Stimulated activated CD4-positive, alpha-beta T cell treated with anti-CD3 and anti-CD28 coated beads, Interleukin-12 subunit alpha, Interleukin-12 subunit beta, amount 100 ng/mL, for 48 hours (primary cell): ENCODE measurements around the gene FCGR1A.
"Not testable (repeated sequence)": the region's sequence is repeated elsewhere in the genome, so short reads cannot be mapped to it uniquely, and the experiment has no call there.

Experiments
- DNase-seq, 3 donors: peaks; one replicate each; pipeline ENCODE4 v3.0.0-alpha.2; 2020; ENCODE audit warnings: low read depth in 2 of 3, low spot score in 1 of 3

FCGR1A gene

DNA sequence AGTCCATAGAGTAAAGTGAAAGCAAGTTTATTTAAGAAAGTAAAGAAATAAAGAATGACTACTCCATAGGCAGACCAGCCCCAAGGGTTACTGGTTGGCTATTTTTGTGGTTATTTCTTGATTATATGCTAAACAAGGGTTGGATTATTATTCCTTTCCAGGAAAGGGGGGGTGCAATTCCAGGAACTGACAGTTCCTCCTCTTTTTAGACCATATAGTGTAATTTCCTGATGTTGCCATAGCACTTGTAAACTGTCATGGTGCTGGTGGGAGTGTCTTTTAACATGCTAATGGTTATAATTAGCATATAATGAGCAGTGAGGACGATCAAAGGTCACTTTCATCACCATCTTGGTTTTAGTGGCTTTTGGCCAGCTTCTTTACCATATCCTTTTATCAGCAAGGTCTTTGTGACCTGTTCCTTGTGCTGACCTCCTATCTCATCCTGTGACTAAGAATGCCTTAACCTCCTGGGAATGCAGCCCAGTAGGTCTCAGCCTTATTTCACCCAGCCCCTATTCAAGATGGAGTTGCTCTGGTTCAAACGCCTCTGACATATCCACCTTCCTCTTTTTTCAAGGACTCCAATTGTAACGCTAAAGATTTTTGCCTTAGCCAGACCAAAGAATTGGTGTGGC, 6.9 kb upstream of the FCGR1A start:
- not testable (repeated sequence) for DNase-seq

DNA sequence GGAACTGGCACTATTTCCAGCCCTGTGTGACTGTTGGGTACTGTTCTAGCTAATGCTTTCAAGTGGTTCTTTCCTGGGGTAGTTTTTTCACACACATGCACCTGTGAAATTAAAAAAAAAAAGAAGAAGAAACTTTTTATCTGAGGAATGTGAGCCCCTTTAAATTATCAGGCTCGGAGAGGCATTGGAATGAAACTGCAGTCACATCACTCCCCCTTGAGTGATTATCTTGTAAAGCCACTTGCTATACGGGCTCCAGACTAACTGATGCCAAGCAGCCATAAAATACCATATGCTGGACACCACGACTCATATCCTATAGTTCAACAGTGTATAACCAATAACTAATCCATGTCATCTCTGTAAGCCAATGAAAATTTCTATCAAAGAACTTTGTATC, 5.4 kb upstream of the FCGR1A start:
- DNase-seq = not testable (repeated sequence)

DNA sequence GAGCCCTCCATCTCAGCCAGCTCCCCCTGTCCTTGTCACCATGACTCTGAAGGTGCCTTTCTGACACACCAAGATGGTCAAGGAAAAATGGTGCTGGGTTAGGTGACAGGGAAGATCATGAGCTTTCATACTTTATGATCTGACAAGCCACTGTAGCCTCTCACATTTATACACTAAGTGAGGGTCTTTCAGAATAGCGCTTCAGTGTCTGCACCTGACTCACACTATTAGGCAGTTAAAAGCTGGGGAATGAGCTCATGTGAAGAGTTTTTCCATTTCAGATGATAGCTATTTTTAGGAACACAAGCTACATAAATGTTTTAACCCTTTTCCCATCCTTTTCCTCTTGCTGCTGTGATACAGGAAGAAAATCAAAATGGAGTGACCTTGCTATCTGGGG, 4.2 kb upstream of the FCGR1A start:
- DNase-seq = not testable (repeated sequence)

DNA sequence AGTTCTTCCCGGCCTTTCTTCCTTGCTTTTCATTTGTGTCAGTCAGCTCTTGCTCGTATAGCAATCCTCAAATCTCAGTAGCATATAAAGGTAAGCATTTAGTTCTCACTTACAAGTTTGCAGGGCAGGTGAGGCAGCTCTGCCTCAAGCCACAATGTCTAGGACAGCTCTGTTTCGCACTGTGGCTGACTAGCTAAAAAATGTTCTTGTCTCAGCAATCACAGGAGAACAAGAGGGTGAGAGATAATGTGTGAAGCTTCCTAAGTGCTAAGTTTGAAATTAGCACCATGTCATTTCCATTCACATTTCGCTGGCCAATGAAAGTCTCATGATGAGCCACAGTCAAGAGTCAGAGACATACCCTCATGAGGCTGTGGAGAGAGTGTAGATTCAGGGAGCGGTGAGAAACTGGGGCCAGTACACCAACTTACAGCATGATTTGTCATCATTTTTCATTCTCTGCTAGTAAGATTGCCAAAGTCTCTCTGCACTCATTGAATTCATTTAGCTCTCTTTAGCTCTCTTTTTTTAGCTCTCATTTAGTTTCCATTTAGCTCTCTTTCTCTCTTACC, 995 bp upstream of the FCGR1A start:
- peak in 1 of 3 donors; percentile 16 for DNase-seq

DNA sequence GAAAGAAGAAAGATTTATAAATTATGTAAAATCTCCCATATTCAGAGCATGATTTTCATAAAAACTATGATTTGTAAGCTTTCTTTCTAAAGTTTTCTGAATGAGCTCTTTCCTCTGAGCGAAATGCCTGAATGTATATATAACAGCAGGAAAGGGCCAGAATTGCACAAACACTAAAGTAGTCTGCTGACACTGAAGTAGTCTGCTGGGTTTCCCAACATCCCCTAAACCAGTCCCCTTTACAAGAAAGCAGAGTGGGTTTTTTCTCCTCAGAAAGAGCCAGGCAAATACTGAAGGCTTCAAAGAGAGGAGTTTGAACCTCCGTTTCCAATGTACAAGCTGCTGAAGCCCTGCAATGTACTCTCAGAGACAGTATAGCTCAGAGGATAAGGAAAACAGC, 795 bp downstream of the FCGR1A start:
- not testable (repeated sequence) for DNase-seq

DNA sequence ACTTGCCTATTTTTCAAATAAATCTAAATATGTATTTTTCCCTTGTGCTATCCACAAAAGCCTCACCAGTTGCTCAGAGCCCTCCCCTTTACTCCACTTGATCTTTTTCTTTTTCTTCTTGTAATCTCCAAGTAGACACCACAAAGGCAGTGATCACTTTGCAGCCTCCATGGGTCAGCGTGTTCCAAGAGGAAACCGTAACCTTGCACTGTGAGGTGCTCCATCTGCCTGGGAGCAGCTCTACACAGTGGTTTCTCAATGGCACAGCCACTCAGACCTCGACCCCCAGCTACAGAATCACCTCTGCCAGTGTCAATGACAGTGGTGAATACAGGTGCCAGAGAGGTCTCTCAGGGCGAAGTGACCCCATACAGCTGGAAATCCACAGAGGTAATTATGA, 1.4 kb downstream of the FCGR1A start:
- DNase-seq = not testable (repeated sequence)

DNA sequence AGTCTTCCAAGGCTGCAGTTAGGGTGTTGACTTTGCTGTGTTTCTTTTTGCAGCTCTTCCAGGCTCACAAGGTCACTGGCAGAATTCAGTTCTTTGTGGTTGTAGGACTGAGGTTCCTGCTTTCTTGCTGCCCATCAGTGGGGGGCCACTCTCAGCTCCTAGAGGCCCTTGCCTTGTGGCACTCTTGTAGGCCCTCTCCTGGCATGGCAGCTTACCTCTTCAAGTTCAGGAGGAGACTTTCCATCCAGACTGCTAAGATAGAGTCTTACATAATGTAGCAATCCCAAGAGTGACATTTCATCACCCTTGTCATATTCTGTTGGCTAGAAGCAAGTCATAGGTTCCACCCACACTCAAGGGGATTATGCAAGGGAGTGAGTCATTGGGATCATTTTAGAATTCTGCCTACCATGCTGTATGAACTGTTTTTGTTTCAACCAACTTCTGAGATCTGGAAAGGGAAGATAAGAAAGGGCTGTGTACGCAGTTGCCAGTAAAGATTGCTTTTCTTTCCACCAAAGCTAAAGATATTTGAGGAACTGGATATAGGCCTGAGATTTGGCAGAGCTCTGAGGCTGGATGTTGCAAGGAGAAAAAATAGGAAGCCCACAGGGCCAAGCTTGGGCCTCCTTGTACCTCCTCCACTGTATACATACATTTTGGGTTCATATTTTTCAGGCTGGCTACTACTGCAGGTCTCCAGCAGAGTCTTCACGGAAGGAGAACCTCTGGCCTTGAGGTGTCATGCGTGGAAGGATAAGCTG, 5.4 kb downstream of the FCGR1A start:
- not testable (repeated sequence) for DNase-seq

DNA sequence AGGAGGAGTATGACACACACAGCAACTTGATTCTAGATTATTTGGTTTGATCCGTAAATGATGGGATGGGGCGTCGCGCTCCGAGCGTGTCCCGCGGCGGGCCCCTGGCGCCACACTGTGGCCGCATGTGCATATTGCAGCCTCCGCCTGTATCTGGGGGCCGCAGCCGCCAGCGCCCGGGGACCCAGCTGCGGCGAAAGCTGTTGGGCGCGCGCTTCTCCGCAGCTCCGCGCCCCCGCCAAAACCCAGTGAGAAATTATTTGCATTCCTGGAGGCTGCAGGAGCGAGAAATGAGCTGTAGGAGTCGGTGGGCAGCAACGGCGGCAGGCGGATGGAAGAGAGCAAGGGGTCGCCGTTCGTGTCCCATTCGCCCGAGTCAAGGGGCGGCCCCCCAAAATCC, 10.0 kb downstream of the FCGR1A start:
- DNase-seq = peak in 2 of 3 donors; percentile 31 to 43

DNA sequence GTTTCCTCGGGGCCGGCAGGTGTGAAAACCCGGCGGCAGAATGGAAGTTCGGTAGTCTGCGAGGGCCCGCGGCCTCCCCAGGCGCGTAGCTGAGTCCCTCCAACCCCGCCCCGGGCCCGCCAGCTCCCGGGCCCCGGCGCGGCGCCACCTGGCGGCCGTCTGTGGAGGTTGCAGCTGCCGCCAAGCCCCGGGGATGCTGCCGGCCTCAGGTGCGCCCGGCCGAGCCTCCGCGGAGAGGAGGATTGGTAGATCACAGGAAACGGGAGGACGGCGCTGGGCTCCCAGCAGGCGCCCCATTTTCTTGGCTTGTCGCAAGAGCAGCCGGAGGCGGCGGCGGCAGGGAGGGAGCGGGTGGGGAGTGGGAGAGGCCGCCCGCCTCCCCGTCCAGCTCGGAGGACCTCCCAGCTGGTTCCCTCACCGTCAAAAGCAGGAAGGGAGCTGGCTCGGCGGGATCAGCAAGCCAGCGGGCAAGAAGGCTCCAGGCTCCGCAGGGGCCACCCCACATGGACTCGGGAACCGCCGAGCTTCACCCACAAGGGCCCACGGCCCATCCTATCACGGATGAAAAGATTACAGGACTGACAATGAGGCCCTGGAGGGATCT, 10.5 kb downstream of the FCGR1A start:
- DNase-seq = peak; percentile 67 to 73 (median 70)

DNA sequence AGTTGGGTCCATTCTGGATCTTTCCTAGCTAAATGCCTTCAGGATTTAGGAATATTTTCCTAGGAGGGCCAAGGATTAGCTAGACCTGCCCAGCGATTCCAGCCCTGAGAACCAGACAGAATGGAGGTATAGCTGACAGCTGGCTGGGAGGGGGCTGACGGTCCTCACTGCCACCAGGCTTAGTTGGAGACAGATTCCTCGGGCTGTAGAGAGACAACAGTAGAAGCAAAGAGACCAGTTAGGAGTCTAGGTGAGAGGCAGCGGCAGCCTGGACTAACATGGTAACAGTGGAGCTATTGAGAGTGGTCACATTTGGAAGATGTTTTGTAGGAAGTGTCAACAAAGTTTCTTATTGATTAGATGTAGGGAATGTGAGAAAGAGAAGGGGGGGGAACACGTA, 11.4 kb downstream of the FCGR1A start:
- DNase-seq = not testable (repeated sequence)

DNA sequence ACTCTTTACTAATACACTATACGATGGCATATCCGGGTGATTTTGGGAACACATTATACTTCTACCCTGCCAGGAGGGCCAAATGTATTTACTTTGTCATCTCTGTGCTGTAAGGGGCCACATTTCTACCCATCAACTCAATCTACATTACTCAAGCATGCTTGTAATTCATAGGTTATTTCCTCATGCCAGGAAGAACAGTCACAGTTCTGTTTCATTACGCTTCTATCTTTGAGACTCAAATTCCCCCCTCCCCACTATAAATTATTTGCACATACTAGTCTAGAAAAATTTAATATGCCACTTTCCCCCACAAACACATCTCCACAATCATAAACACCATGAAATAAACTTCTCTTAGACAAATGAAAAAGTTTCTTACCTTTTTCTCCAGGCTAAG, 19.1 kb downstream of the FCGR1A start:
- not testable (repeated sequence) for DNase-seq

DNA sequence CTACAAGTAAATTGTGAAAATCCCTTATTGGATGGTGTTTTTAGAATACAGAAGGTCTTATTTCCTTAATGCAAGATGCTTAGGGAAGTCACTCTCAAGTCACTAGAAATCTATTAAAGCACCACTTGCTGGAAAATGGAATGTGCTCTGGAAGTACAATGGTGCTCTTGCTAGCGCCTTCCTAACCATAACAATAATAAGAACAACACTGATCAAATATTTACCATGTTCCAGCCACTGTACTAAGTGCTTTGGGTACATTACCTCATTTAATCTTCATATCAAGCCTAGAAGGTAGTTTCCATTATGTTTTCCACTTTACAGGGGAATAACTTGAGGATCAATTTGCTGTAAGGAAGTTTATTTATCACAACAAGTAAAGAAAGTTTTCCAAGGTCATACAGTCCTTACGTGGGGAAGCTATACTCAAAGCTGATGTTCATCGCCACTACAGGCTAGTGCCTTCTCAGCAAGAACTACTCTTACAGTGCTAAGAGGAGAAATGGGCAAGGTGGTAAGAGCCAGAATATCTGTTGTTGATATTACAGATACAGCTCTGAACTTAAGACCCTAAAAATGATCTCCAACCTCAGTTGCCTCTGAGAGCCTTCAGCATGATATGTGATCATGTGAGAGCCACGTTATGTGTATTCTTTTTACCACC, 22.1 kb downstream of the FCGR1A start:
- not testable (repeated sequence) for DNase-seq

DNA sequence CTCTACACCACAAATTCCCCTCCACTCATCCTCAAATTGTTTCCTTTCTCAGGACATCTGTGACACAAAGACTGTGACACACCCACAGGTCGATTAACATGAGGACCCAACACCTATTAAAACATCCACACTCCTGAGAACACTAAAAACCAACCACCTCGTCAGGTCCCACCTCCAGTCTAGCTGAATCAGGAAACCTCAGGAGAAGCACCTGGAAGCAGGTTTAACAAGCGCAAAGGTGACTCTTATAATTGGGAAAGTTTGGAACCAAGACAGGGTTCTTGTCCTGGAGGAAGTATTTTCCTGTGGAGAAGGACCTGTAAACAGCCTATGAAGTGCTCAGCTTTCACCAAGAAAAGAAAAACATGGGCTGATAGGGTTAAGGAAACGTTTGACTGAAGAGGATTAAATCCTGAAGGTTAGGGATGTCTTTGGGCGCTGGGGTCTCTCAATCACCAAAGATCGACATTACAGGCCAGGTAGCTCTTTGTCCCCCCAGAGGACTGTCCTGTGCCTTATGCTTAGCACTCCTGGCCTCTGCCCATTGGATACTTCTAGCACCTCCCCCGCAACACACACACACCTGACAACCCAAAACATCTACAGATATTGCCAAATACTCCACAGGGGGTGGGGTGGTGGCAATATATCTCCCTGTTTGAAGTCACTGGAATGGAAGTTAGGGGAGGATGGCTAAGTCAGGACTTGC, 28.4 kb downstream of the FCGR1A start:
- not testable (repeated sequence) for DNase-seq

DNA sequence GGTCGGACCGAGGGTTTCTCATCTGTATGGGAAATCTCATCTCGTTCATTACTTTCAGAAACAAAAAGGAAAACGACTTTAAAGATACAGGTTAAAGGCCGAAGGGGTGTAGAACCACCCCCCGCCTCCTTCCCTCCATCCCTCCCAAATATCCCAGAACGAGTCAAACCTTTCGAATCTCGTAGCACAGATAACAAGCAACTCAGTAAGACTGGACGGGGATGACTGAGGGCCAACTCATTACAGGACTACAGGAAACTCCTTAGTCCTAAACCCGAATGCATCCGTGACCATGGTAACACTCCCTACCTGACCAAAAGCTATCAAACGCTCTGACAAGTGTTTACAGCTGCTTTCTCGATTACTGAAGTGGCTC, 29.0 kb downstream of the FCGR1A start:
- DNase-seq = peak in 2 of 3 donors; percentile 16 to 24

DNA sequence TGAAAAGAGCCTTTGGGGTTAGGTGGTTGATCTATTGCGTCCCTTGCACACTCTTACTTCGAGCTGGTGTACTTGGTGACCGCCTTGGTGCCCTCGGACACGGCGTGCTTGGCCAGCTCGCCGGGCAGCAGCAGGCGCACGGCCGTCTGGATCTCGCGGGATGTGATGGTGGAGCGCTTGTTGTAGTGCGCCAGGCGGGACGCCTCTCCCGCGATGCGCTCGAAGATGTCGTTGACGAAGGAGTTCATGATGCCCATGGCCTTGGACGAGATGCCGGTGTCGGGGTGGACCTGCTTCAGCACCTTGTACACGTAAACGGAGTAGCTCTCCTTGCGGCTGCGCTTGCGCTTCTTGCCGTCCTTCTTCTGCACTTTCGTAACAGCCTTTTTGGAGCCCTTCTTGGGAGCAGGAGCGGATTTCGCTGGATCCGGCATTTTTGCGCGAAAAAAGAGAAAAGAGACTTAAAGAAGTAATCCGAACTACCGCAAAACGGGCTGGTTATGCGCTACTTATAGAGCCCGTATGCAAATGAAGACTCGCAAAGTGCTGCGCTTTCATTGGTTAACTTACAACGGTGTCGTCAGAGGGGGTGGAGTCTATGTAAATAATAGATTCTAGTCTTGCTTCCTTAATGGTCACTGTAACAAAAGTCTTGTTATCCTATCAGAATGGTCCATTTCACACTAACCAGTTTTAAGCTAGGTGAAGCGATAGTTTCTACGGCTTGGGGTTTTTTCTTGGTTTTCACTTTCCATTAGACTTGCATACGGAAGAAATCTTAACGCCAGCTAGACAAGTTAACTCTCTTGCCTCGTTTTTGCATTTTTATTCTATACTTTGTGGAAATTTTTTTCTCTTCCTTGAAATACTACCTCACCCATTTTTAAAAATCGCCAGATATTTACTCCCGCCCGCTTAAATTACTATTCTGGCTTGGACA, 29.7 kb downstream of the FCGR1A start:
- DNase-seq = peak; percentile 58 to 81 (median 76)

DNA sequence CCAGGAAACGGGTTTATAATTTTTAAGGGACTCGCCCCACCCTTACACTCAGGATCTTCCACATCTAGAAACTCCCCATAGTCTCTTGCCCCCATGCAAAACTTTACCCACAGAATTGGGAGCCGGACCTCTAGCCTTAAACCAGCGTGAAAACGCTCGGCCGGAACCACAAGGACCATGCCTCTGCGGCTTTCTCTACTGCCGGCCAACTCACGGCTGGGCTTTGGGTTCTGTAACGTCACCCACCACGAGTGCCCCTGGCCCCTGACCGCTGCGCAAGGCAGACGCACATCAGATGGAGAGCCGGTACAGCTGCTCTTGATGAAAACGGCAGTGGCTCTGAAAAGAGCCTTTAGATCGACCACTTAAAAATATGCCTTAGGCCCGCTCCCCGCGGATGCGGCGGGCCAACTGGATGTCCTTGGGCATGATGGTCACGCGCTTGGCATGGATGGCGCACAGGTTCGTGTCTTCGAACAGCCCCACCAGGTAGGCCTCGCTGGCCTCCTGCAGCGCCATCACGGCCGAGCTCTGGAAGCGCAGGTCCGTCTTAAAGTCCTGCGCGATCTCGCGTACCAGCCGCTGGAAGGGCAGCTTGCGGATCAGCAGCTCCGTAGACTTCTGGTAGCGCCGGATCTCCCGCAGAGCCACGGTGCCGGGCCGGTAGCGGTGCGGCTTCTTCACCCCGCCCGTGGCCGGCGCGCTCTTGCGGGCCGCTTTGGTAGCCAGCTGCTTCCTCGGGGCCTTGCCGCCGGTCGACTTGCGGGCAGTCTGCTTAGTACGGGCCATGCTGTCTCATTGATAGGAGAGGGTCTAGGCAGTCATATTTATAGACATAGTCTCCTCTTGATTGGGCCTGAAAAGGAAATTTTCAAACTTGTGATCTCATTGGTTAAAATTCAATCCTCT, 30.7 kb downstream of the FCGR1A start:
- peak; percentile 29 to 75 (median 36) for DNase-seq

DNA sequence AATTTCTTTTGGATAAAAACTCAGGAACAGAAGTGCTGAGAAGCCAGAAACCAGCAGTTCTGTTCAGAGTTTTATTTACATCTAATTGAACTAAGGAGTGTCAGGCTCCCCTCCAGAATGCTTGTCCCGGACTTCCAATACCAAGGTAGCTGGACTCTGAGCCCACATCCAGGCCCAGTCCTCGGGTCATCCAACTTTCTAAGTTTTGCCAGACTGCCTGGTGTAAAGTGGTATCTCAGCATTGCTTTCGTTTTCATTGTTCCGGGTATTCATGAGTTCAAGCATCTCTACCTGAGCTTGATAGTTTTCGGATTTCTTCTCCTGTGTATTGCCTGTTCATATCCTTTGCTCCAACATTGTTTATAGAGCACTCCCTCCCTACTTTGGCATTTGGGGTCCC, 37.9 kb downstream of the FCGR1A start:
- not testable (repeated sequence) for DNase-seq

DNA sequence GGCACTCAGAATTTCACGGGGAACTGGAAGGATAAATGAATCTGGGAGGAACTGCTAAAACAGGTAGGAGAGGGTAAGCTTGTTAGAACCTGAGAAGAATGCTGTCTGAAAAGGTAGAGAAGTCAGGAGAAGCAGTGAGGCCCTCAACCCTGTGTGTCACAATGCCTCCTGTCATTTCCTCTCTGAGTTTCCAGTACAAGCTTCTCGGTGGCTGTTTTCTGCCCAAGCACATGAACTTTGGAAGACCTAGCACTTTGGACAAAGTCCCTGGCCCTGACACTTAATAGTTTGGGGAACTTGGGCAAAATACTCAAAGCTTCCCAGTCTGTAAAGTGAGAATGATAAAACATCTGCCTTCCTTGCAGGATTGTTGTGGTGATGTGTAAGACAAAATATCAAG, 44.1 kb downstream of the FCGR1A start:
- not testable (repeated sequence) for DNase-seq
